ENCODE results near the gene DOCK11. TPM values are rescaled to one million over a fixed set of nuclear protein-coding genes. Genes with fewer than 3 reads are reported as not detected.
A peak's percentile ranks its signal among the peaks of the same experiment; 100 is the strongest.

The DOCK11 gene
- total RNA-seq, 1 experiment from 2014 or later = 2.7 TPM

DNA sequence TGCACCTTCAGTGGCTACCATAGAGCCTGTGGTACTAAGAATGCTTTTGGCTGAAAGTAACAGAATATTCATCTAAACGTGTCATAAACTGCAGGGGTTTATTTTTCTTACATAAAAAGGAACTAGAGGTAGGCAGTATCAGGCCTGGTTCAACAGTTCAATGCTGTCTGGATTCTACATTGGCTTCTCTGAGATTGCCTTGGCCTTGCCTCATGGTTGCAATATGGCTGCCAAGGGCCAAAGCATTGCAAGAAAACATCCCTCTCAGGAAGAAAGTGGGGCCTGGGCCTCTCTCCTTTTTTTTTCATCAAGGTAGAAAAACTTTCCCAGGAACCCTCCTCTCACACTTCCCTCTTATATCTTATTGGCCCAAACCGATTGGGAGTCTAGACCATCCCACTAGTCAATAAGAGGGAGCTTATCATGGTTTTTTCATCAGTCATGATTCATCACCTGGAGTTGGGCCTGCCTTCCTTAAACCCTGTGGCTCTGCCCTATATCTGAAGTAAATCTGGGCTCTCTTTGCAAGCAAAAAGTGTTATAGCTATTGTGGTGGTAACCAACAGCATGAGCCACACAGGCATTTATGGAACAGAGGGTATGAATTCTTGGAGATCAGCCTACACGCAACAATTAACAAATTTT, 1.8 kb upstream of the DOCK11 start:
- H3K9me3 ChIP-seq = no peaks in the 10 kb centered on the region
- Mint-ChIP-seq H3K36me3 (ENCODE audit: insufficient read depth, unreplicated experiment) (peaks cover 6% of the 10 kb centered on the region), H3K4me1 (ENCODE audit: low read depth, unreplicated experiment) (no peaks in the 10 kb centered on the region), H3K4me3 (ENCODE audit: unreplicated experiment) (no peak overlapping the region), H3K27ac (ENCODE audit: unreplicated experiment) (no peak overlapping the region), H3K9me3 (ENCODE audit: unreplicated experiment) (no peaks in the 10 kb centered on the region), H3K27me3 (ENCODE audit: insufficient read depth, unreplicated experiment) (no peaks in the 10 kb centered on the region)
- H3K27me3 ChIP-seq (replicated peaks; ENCODE audit: control insufficient read depth, insufficient read depth, low read length) = no peaks in the 10 kb centered on the region
- POLR2A ChIA-PET = no interaction called here
- H3K4me1 ChIP-seq = 0 out of 2 replicates have a peak, but pooled peaks cover 6% of the 10 kb centered on the region
- intact Hi-C loops (cut with micrococcal nuclease; ENCODE audit: unreplicated experiment) = no loop called here
- CTCF ChIA-PET = no interaction called here
- no peak for TF ChIP-seq CTCF (IDR thresholded peaks at IDR 0.05; ENCODE audit: insufficient read depth in 1 of 2, low read depth in 1 of 2, low read length in 1 of 2, severe bottlenecking in 1 of 2, unreplicated experiment in 1 of 2)
- no peak for DNase-seq
- H3K36me3 ChIP-seq (ENCODE audit: control insufficient read depth, insufficient read depth, low read length) = no peaks in the 10 kb centered on the region
- no peak overlapping the region for H3K4me3 ChIP-seq (ENCODE audit: low read depth, low read length)
- BruUV-seq (replicated peaks) = no TSS peak

DNA sequence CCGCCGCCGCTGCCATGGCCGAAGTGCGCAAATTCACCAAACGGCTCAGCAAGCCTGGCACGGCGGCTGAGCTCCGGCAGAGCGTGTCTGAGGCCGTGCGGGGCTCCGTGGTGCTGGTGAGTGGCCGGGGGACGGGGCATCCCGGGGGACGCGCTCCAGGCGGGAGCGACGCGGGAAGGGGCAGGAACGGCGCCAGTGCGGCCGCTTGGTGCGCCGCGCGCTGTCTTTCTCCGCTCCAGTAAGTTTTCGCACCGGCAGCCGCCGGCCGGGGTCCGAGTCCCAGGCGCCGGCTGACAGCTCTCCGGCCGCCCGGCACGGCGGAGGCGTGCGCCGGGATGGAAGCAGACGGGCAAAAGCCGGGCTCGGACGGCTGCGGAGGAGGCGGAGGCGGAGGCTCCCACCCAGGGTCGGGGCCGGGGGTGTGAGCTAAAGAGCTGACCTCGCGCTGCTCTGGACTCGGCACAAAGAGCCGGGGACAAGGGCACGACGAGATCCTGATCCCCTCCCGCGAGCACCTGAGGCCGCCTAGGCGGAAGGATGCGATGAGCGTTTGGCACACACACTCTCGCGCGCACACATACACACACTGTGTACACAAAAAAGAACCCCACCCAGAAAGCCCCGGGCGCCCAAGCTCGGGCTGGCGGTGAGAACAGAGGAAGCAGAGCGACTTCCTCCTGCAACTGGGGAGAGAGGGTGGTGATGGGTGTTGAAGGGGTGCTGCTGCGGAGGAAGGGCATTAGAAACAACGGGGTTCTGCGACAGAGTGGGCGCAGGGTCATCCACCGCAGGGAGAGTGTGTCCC, 545 bp downstream of the DOCK11 start:
- ChIA-PET POLR2A (interaction anchor here (0.8 kb wide), 1 partner anchor 33 kb away, joined by 3 read pairs; no protein-coding TSS in a partner anchor), CTCF (interaction anchor here (0.6 kb wide), 2 partner anchors 13 to 37 kb away, joined by 3 to 4 read pairs; no protein-coding TSS in a partner anchor)
- Histone ChIP-seq H3K36me3 (ENCODE audit: control insufficient read depth, insufficient read depth, low read length) (no peaks in the 10 kb centered on the region), H3K9me3 (no peaks in the 10 kb centered on the region), H3K4me1 (0 out of 2 replicates have a peak, but pooled peaks cover 6% of the 10 kb centered on the region), H3K27me3 (replicated peaks; ENCODE audit: control insufficient read depth, insufficient read depth, low read length) (no peaks in the 10 kb centered on the region), H3K4me3 (ENCODE audit: low read depth, low read length) (peak overlapping the region; percentile 49)
- DNase-seq = peak in 1 of 2 experiments; percentile 13
- no peaks in the 10 kb centered on the region for H3K9me3 Mint-ChIP-seq (ENCODE audit: unreplicated experiment)
- no peak for TF ChIP-seq CTCF (IDR thresholded peaks at IDR 0.05; ENCODE audit: insufficient read depth in 1 of 2, low read depth in 1 of 2, low read length in 1 of 2, severe bottlenecking in 1 of 2, unreplicated experiment in 1 of 2)
- H3K27ac Mint-ChIP-seq (ENCODE audit: unreplicated experiment) = peak overlapping the region; percentile 35
- H3K4me3 Mint-ChIP-seq (ENCODE audit: unreplicated experiment) = peak overlapping the region; percentile 83
- H3K27me3 Mint-ChIP-seq (ENCODE audit: insufficient read depth, unreplicated experiment) = no peaks in the 10 kb centered on the region
- BruUV-seq (replicated peaks) = no TSS peak
- no peaks in the 10 kb centered on the region for H3K36me3 Mint-ChIP-seq (ENCODE audit: insufficient read depth, unreplicated experiment)
- intact Hi-C loops (cut with micrococcal nuclease; ENCODE audit: unreplicated experiment) = no loop called here
- H3K4me1 Mint-ChIP-seq (ENCODE audit: low read depth, unreplicated experiment) = no peaks in the 10 kb centered on the region

GRCh38 chrX:118496763-118497079, 1.1 kb downstream of the DOCK11 start:
- H3K36me3 Mint-ChIP-seq (ENCODE audit: insufficient read depth, unreplicated experiment) = no peaks in the 10 kb centered on the region
- BruUV-seq (replicated peaks) = no TSS peak
- no peaks in the 10 kb centered on the region for H3K4me1 Mint-ChIP-seq (ENCODE audit: low read depth, unreplicated experiment)
- no peak for DNase-seq
- Histone ChIP-seq H3K27me3 (replicated peaks; ENCODE audit: control insufficient read depth, insufficient read depth, low read length) (no peaks in the 10 kb centered on the region), H3K4me1 (0 out of 2 replicates have a peak, but pooled peaks cover 6% of the 10 kb centered on the region), H3K36me3 (ENCODE audit: control insufficient read depth, insufficient read depth, low read length) (no peaks in the 10 kb centered on the region), H3K4me3 (ENCODE audit: low read depth, low read length) (peak overlapping the region; percentile 49), H3K9me3 (no peaks in the 10 kb centered on the region)
- H3K27me3 Mint-ChIP-seq (ENCODE audit: insufficient read depth, unreplicated experiment) = no peaks in the 10 kb centered on the region
- TF ChIP-seq CTCF (IDR thresholded peaks at IDR 0.05; ENCODE audit: insufficient read depth in 1 of 2, low read depth in 1 of 2, low read length in 1 of 2, severe bottlenecking in 1 of 2, unreplicated experiment in 1 of 2) = no peak
- ChIA-PET CTCF (interaction anchor here (0.6 to 0.9 kb wide), 2 partner anchors 13 to 105 kb away, joined by 3 to 4 read pairs; no protein-coding TSS in a partner anchor), POLR2A (no interaction called here)
- H3K27ac Mint-ChIP-seq (ENCODE audit: unreplicated experiment) = peak overlapping the region; percentile 35
- intact Hi-C loops (cut with micrococcal nuclease; ENCODE audit: unreplicated experiment) = no loop called here
- H3K9me3 Mint-ChIP-seq (ENCODE audit: unreplicated experiment) = no peaks in the 10 kb centered on the region
- H3K4me3 Mint-ChIP-seq (ENCODE audit: unreplicated experiment) = peak overlapping the region; percentile 83
